HFF-Myc (cell line): ENCODE data around the gene CAPN5.
"Not testable (repeated sequence)": the region's sequence is repeated elsewhere in the genome, so short reads cannot be mapped to it uniquely, and the experiment has no call there.

Experiments
- DNase-seq: peaks from one replicate; pipeline ENCODE4 v3.0.0-alpha.2; 2011; ENCODE audit warnings: low read depth; ENCODE audit errors: extremely low read depth
- H3K4me3 ChIP-seq: replicated peaks from 2 replicates; pipeline ENCODE4 v1.5.1; 2011; ENCODE audit warnings: low read depth, mild to moderate bottlenecking, control low read depth, low read length
- TF ChIP-seq, protein P1 (sequence below): IDR thresholded peaks from 2 replicates; pipeline ENCODE4 v1.5.1; 2012; ENCODE audit warnings: mild to moderate bottlenecking, low read depth, low read length, control low read depth; ENCODE audit errors: missing control alignments

The CAPN5 gene

DNA sequence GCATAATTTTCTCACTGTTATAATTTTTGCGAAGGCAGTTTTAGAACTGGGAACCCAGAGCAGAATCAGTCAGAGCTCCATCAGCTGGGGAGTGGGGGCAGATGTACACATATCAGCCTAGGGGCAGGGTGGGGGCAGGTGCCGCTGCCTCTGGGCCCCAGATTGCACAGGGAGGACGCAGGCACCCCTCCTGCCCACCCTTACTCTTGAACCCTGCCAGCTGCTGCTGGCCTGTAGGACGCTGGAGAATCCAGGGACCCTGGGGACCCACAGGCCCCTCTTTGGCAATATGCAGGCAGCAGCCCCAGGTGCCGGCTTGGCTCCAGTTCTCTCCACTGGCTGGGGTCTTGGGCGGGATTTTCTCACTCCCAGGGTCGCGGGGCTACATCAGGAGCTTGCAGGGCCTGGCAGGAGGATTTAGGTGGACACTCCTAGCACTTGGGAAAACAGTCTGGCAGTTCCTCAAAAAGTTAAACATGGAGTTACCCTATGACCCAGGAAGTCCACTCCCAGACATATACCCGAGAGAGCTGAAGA is 8.8 kb upstream of the CAPN5 start:
- no peak for DNase-seq
- TF ChIP-seq, protein P1, sequence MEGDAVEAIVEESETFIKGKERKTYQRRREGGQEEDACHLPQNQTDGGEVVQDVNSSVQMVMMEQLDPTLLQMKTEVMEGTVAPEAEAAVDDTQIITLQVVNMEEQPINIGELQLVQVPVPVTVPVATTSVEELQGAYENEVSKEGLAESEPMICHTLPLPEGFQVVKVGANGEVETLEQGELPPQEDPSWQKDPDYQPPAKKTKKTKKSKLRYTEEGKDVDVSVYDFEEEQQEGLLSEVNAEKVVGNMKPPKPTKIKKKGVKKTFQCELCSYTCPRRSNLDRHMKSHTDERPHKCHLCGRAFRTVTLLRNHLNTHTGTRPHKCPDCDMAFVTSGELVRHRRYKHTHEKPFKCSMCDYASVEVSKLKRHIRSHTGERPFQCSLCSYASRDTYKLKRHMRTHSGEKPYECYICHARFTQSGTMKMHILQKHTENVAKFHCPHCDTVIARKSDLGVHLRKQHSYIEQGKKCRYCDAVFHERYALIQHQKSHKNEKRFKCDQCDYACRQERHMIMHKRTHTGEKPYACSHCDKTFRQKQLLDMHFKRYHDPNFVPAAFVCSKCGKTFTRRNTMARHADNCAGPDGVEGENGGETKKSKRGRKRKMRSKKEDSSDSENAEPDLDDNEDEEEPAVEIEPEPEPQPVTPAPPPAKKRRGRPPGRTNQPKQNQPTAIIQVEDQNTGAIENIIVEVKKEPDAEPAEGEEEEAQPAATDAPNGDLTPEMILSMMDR, result no peak
- H3K4me3 ChIP-seq, result no peak overlapping the region

GRCh38 chr11:77058900-77059299 is 7.9 kb upstream of the CAPN5 start:
- DNase-seq, result no peak
- TF ChIP-seq, protein P1, result no peak
- no peak overlapping the region for H3K4me3 ChIP-seq

DNA sequence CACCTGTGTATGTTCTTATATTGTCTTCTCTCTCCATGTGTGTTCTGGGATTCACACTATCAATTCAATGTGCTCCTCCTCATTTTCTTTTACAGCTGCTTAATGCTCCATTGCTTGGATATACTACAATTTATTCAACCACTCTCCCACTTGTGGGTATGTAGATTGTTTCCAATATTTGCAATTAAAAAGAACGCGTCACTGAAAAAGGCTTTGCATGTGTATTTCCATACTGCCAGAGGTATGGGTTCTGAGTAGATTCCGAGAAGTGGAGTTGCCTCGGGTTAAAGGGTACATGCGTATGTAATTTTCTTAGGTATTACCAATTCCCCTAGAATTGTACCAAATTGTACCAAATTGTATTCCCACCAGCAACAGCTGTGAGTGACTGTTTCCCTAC is 7.0 kb upstream of the CAPN5 start:
- TF ChIP-seq, protein P1, result no peak
- DNase-seq, result no peak
- H3K4me3 ChIP-seq, result no peak overlapping the region

- no peak overlapping the region for H3K4me3 ChIP-seq
- DNase-seq, result no peak
- TF ChIP-seq, protein P1, result no peak
These were observed 6.5 kb upstream of the CAPN5 start for GRCh38 chr11:77060234-77060633.

DNA sequence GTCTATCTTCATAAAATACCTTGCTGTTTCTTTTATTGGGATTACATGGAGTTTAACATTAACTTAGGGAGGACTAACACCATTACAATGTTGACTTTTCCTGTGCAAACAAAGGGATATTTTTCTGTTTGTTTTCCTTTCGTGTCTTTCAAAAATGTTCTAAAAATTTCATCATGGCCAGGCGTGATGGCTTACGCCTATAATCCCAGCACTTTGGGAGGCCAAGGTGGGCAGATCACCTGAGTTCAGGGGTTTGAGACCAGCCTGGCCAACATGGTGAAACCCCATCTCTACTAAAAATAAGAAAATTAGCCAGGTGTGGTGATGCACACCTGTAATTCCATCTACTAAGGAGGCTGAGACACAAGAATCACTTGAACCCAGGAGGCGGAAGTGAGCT is 5.5 kb upstream of the CAPN5 start:
- DNase-seq, H3K4me3 ChIP-seq: not testable (repeated sequence)

DNA sequence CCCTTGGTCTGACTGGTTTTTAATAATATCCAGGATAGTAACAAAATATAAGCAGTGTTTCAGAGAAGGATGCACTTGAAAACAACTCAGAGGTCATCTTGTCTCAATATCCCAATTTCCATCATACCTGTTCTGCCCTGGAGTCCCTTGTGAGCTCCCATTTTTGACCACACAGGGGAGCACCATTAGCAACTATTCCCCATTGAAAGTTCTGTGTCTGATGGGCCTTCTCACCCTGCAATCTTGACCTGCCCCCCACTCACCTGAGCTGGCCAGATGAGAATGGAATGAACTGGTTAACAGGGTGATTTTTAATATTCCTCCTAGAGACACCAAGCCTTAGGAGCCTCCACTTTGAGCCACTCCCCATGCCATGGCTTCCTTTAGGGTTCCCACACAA is 3.8 kb upstream of the CAPN5 start:
- DNase-seq, result no peak
- TF ChIP-seq, protein P1, result no peak

DNA sequence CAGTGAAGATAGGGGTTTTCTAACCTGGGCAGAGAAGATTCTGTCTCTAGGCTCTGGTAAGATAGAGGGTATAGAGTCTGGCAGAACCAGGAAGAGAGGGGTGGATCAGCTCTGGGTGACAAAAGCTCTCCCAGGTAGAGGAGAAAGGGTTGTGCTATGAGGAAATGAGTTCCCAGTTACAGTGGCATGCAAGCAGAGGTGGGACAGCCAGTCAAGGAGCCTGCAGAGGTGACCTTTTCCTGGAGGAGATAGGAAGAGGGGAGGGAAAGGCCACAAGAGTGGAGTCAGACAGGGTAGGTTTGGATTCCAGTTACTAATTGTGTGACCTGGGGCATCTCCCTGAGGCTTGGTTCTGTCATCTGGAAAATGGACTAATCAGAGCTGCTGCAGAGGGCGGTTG is 3.4 kb upstream of the CAPN5 start:
- no peak for DNase-seq
- TF ChIP-seq, protein P1, result no peak

More for the DNA sequence above, 3.8 kb upstream of the CAPN5 start:
- no peak overlapping the region for H3K4me3 ChIP-seq

More for the DNA sequence above, 3.4 kb upstream of the CAPN5 start:
- no peak overlapping the region for H3K4me3 ChIP-seq
